Measurements from ENCODE around the gene RAMP1.
"Not testable (repeated sequence)": the region's sequence is repeated elsewhere in the genome, so short reads cannot be mapped to it uniquely, and the experiment has no call there.

DNA sequence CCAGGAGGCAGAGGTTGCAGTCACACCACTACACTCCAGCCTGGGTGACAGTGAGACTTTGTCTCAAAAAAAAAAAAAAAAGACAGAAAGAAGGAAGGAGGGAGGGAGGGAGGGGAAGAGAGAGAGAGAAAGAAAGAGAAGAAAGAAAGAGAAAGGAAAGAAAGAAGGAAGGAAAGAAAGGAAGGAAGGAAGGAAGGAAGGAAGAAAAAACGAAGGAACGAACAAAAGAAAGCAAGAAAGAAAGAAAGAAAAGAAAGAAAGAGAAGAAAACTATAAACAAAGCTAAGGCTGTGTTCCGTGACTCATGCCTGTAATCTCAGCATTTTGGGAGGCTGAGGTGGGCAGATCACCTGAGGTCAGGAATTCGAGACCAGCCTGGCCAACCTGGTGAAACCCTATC lies 91.9 kb downstream of the RAMP1 start:
- not testable (repeated sequence) for TF ChIP-seq POLR2A (IDR thresholded peaks at IDR 0.05)
- TF ChIP-seq, protein P1, sequence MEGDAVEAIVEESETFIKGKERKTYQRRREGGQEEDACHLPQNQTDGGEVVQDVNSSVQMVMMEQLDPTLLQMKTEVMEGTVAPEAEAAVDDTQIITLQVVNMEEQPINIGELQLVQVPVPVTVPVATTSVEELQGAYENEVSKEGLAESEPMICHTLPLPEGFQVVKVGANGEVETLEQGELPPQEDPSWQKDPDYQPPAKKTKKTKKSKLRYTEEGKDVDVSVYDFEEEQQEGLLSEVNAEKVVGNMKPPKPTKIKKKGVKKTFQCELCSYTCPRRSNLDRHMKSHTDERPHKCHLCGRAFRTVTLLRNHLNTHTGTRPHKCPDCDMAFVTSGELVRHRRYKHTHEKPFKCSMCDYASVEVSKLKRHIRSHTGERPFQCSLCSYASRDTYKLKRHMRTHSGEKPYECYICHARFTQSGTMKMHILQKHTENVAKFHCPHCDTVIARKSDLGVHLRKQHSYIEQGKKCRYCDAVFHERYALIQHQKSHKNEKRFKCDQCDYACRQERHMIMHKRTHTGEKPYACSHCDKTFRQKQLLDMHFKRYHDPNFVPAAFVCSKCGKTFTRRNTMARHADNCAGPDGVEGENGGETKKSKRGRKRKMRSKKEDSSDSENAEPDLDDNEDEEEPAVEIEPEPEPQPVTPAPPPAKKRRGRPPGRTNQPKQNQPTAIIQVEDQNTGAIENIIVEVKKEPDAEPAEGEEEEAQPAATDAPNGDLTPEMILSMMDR (IDR thresholded peaks at IDR 0.05): not testable (repeated sequence)

All from thyroid gland (tissue), 4 donors.